ENCODE measurements around the gene TTC28.

TTC28 gene

DNA sequence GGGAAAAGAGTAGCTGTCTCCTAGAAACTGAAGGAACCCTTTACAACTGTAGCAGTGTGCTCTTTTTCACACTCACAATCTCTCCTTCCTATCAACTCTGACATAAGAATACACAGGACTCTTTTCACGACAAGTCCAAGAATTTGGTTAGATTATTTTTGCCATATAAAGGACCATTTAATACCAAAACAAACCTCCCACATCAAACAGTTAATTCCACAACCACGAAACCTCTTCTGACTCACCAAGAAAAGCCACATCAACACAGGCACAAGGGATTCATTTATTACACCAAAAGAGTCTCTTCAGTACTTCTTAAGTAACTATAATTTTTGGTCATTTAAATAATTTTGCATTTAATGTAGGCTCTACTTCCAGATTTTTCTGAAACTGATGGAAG lies 538.0 kb downstream of the TTC28 start:
- DNase-seq (ENCODE audit: low read depth), result peak; percentile 54

DNA sequence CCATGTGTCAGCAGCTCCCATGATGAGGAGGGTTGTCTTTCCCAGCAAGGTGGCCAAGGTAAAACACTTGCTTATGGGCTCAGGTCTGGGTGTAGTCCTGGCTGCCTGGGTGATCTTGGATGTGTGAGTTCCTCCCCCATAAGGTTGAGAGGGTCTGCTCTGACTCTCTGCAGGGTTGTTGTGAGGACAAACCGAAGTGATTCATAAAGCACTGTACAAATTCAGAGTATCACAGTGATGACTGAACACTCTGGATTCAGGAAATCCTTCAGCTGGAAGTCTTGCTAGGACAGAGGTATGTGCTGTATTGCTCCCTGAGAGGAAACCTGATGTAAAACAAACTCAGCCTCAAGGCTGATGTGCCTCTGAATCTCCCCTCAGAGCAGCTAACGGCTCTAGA lies 539.7 kb downstream of the TTC28 start:
- peak; percentile 92 for DNase-seq (ENCODE audit: low read depth)

DNA sequence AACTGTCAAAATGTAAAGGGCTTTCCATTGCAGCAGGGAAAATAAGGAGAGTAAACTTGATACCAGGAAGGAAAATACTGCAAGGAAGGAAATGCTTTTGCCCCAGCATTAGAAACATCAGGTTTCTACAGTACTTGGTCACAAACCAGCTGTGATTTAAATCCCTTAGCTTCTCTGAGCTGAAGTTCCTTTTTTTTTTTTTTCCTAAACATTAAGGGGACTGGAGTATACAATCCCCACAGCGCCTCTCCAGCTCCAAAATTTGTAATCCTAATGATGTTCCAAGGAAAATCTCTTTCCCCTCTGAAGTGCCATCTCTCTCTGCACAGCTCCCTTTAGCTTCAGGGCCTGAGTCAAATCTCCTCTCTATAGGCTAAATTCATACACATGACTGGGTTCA lies 540.1 kb downstream of the TTC28 start:
- no peak for DNase-seq (ENCODE audit: low read depth)

DNA sequence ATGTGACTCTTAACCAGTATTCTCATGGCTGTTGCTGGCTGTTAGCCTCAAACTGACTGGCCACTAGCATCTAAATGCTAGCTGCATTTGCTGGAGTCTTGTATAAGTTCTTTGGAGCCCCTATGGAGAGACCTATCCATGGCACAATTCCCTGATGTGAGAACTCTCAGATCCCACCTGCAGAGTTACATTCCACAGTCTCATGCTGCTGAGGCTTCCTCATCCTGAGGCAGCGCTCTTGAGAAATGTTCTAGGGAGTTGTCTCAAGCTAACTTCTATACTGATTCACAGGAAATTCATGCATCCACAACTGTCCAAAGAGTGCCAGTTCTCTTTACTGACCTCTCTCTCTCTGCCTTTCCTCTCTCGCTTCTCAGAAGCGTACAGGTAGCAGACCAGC lies 542.6 kb downstream of the TTC28 start:
- DNase-seq (ENCODE audit: low read depth), result no peak

DNA sequence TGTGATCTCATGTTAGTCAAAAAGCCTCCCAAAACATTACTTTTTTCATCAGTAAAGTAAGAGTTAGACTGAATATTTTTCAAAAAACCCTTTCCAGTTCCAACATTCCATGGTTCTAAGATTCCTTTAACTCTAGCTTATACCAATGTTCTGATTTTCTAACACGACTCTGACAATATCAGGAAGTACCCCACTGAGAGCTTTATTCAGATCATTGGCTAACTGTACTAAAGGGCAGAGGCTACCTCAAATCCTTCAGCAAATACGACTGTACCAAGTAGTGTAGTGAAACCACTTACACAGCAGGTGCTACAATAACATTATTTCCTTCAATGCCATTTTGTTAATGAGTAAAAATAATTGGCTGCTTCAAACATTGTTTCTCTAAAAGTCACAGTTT lies 547.2 kb downstream of the TTC28 start:
- no peak for DNase-seq (ENCODE audit: low read depth)

DNA sequence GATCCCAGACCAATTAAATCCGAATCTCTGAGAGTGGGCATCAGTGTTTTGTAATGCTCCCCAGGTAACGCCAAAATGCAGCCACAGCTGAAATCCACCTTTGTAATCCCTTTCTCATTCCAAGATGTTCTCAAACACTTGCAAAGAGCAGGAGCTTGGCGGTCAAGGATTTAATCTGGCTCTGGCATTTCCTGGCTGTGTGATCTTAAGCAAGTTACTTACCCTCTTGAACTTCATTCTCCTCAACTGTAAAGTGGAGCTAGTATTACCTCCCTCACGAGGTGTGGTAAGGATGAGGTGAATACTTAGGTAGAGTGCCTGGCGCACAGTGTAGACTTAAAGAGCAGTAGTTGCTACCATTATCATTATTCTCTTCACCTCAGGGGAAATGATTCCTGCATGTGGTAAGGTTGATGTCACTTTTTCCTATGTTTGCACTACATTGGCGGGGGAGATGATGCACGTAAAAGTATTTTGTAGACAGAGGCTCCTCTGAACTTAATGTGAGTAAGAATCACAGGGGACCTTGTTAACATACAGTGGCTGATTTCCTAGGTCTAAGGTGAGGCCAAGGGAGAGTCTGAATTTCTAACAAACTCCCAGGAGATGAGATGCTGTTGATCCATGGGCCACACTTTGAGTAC lies 550.2 kb downstream of the TTC28 start:
- no peak for DNase-seq (ENCODE audit: low read depth)

DNA sequence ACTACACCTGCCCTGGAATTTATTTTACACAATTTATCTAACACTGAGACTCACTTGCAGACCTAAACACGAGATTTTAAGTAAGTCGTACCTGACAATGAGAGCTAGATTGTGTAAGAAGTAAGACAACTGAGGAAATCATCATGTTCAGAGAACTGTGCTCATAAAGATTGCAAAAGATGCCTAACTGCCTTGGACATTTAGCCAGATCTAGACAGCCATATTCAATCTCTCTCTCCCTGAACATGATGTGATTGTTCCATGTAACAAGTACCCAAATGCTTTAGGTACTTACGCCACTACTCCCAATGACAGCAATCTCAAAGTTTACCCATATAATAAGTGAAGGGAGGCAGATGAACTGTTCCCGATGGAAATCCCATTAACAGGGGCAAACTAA lies 550.8 kb downstream of the TTC28 start:
- DNase-seq (ENCODE audit: low read depth), result no peak

DNA sequence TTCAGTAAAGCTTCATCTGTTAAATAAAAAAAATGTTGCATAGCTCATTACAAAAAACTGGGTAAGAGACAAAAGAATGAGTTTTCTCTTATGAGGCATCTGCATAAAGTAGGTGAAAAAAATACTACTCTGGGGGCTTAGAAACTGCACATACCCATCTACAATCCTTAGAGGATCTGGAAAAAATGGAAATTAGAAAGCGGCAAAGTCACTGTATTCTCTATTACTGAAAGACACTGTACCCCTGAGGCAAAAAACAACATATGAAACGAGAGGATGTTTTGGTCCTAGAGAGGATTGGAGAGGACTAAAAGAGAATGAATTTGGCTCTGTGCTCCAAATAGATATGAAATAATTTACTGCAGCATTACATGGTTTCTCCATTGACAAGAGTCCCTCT lies 553.8 kb downstream of the TTC28 start:
- no peak for DNase-seq (ENCODE audit: low read depth)

DNA sequence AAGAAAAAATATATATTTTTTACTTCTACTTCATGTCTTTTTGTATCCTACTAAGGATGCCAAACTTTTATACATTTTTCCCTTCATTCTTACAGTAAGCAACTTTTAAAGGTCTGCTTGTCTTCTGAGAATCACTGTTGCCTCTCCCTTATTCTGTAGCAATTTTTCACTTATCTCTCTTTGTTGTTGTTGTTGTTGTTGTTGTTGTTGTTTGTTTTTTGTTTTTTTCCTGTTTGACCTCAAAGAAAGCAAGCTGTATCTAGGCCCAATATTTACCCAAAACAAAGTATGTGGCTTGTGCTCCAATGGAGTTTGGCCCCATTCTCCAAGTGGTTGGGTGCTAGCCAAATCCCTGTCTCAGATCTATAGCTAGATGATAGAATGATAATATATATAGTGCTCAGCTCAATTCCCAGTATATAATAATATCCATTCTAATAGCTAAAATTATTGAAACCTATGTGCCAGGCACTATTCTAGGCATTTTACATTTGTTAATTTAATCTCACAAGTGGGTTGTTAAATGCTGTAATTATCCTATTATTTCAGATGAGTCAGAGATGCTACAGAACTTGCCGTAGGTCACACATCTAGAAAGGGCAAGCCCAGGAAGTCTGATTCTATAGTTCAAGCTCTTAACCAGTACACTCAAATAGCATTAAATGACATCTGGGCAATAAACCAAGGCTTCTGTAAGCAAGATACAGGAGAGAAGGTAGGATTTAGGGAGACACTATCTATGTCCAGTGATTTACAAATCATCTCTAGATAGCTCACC lies 555.5 kb downstream of the TTC28 start:
- no peak for DNase-seq (ENCODE audit: low read depth)

DNA sequence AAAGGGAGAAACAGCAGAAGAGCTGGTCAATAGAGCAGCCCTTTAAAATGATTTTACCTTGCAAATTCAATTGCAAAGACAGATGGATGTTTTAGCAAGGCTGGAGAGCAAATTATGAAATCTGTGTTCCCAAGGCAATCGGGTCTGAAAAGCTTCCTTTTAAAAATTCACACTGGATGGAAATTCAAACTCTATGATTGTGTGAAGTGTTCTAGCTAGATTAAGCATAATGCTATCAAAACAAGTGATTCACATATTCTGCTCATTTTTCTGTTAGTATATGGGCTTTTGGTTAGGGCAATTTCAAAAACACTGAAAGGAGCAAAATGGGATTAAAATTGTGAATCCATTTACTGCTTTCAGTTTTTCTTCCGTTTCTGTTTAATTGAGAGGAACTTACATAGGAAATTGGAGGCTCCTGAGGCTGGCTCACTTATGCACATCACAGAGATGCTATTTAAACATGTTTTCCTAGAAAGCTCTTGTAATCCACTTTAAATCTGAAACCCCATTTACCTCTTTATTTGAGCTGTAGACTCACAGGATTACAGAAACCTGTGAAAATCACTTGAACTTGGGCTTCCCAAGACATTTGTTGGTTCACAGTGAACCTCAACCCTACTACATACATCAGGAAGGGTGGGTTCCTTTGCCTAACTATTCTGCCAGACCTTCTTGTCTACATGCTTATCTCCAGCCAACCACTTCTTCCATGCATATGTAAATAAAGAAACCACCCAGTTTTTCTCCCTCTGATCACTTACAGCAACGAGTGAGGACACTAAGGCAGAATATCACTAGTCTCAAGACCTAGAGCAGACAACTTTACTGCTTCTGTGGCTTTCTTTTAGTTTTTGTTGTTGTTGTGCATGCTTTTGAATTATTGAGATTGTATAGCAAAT lies 558.7 kb downstream of the TTC28 start:
- no peak for DNase-seq (ENCODE audit: low read depth)

DNA sequence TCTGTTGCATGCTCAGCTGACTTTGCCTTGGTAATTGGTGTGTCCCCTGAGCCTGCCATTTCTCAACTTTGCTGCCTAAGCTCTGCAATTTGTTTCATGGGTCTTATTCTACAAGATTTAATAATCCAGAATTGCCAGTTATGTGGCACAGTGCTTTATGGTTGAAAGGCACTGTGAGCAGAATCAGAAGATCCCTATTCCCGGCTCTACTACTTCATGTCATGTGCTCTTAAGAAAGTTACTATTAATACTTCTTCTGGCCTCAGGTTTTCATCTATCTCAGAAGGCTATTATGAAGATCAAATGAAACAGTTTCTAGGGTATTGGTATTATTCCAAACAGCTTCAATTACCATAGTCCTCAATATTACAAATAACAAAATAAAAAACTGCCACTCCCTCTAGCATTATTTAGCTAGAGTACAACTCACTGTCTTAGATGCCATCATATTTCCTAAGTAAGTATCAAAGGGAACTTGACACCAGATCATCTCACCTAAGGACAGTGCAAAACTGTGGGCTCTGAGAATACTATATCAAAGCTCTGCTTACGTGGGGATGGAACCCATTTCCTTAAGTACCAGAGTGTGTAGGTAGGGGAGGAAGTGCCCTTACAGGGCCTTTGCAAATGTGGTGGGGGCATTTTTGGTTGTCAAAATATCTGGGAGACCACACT lies 560.5 kb downstream of the TTC28 start:
- no peak for DNase-seq (ENCODE audit: low read depth)

DNA sequence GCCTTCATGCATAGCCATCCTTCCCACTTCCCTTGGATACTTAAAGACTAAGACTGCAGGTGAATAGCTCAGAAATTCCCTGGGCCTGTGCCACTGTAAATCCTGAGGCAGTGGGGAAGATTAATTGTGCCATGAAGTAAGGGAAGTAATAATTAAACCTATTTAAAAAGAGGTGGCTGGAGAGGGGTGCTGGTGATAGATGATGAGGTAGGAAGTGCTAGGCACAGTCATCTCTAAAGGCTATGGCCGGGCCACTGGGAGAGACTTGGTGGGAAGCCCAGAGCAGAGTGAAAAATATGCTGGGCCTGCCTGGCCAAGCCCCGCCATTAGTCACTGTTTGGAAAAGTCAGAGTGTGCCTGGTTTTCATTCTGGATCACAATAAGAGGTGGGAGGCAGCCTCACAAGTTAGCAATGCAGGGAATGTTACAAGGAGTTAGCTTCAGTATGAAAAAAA lies 563.4 kb downstream of the TTC28 start:
- DNase-seq (ENCODE audit: low read depth), result peak; percentile 79

DNA sequence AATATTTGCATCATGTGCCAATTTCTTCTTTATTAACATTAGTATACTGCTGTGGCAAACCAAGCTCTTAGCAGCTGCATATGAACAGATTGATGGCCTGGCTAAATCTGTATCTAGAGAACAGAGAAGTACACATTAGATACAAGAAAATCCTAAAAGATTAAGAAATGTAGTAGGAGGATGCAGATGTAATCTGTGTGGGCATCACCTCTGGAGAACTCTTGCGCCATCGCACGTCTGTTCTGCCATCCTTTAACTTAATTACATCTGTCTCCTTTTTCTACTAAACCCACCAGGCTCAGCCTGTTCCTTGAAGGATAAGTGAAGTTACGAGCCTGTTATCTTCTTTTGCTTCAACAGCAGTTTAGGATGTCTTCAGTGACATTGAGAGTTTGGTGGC lies 564.2 kb downstream of the TTC28 start:
- no peak for DNase-seq (ENCODE audit: low read depth)

DNA sequence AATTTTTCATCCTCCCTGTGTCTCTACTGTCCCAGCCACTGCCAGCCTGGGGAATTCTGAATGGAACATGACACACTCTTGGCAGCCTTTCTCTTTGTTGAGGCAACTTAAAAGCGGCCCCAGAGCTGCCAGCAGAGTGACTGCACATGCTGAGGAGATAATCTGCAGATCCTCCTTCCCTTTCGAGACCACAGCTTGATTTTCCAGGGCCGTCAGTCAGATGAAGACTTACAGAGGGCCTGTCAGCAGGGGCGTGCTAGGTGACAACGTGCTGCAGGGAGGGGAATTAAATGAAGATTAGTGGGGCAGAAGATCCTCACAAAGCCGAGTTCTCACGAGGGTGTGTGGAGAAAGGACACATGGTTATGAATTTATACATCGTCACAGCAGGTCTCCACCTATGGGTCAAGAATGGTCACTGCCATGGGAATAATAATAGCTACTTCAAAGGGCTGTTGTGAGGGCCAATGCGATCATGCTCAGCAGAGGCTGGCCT lies 567.0 kb downstream of the TTC28 start:
- DNase-seq (ENCODE audit: low read depth), result no peak

DNA sequence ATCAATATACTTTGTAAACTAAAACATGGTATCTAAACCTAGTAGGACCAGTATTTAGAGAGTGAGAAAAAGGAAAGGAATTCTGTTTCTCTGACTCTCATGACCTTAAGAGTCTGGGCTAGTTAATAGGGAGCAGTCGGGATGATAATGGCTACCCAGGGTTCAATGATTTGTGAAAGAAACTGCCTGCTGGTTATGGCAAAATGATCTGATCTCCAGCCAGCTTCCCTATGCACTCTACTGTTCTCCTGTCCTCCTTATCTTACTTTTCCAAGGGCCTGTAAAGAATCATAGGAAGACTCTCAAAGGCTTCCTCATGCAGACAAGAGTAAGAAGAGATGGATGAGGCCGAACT lies 567.5 kb downstream of the TTC28 start:
- no peak for DNase-seq (ENCODE audit: low read depth)

DNA sequence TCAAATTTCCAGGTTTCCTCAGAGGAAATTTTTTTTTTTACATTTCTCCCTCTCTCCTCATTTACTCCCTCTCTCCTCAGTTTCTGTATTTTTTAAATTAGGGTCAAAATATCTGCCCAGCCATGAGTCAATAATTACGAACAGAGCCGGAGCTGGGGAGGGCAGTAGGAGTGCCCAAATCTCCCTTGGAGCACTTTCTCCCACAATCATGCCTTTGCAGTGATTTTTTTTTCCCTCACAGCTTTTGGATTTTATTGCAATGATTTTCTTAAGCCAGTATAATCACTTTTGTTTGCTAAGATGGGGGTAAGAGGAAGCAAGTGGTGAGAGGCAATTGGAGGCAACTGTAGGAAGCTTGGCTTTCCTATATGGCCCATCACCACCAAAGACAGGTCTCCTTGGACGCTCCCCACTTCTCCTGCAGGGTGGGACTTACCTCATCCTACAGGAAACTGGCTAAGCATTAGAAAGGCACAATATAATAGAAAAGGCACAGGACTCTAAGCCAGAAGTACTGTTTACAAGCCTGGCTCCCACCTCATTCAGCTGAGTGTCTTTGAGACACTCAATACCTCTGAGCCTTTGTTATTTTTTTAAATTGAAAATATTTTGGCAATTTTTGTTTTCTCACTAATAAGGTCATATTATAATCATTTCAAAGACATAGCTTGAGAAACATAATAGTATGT lies 568.0 kb downstream of the TTC28 start:
- no peak for DNase-seq (ENCODE audit: low read depth)

DNA sequence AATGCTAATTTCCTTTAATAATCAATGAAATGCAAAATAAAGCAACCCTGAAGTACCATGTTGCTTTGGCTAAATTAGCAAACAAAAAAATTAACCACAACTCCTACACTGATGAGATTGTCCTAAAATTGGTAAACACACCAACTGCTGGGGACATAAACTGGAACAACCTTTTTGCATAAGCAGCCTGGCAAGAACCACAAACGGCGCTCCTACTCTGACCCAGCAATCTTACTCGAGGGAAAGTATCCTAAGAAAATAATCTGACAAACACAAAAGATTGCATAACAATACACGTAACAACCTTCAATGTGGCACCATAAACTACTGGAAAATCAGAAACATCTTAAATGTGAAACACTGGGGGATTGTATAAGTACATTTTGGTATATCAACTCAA lies 570.8 kb downstream of the TTC28 start:
- no peak for DNase-seq (ENCODE audit: low read depth)

DNA sequence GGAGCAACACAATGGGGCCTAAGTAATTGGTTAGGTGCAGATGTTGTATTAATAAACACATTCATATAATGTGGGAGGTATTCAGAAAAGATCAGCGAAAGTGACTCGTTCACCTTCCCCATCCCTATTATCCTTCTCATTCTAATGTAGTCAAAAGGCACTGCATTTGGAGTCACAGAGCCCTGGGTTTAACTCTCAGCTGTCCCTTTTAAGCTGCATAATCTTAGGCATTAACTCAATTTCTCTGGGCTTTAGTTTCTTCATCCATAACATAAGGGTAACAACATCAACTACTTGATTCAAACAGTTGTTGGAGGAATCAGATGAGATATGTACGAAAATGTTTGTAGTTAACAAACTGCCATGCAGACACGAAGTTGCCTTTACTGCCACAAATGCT lies 573.0 kb downstream of the TTC28 start:
- DNase-seq (ENCODE audit: low read depth), result no peak

DNA sequence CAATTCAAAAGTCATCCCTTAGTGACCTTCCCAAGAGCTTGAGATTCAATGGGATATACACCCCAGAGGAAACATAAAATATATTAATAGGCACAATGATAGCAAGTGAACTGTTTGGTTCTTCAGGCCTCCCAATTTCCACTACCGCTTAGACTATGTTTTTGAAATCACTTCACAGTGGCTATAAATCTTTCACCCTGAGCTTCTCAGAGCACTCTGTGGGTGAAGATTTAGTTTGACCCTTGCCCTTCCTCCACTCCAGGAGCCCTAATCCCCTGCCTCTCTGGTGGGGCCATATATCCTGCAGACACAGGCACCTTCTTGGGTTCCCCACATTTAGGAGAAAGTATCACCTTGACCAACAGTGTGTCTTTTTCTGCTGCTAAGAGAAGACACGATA lies 573.7 kb downstream of the TTC28 start:
- DNase-seq (ENCODE audit: low read depth), result no peak

DNA sequence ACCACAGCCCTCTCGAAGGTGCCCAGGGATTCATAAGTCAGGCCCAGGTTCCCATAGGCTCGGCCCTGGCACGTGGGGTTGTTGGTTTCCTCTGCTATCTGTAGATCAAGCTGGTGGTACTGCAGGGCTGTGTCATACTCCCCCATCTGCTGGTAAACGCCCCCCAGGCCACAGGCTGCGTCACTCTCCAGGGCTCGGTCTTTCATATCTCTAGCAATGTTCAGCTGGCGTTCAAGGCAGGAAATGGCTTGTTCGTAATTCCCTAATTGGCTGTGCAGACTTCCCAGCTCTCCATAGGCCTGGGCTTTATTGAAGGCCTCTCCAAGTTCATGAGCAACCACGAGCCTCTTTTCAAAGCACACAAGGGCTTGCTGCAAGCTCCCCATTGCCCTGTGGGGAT lies 574.2 kb downstream of the TTC28 start:
- DNase-seq (ENCODE audit: low read depth), result no peak

DNA sequence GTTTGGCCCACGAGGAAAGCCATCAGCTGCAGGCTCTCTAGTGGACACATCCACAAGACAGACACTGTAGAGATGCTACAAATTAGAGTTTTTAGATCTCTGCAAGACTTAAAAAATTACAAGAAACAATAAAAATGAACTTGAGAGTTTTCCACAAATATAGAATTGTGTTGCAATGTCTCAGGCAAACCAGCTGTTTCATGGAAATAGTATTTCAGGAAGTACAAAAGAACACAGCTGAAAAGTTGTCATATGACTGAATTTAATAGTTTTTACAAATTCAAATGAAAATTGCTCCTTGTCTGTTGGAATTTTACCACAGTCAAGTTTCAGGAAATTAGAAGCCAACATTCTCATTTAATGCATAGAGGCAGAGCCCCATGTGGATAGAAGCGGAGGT lies 576.0 kb downstream of the TTC28 start:
- DNase-seq (ENCODE audit: low read depth), result no peak

Data from non-pigmented ciliary epithelial cell (primary cell).